IMR-90 (cell line): Measurements from ENCODE around the gene ERICH6. TPM values are rescaled to one million over a fixed set of nuclear protein-coding genes. Genes with fewer than 3 reads are reported as not detected.

Source experiments
- ATAC-seq: fragments of 200-7000 bp; cut with Tn5 transposase; 2 replicates; pipeline ENCODE4 v1.9.1; 2020; ENCODE audit warnings: low read depth, mild to moderate bottlenecking, moderate library complexity
- Bru-seq: library from RNA; stranded (reverse); fragments of 400-500 nt; gene quantifications from one replicate; lab custom pipeline; 2021; lab: Mats Ljungman, UMichigan
- BruChase-seq, 2 experiments: library from RNA; stranded (reverse); fragments of 400-500 nt; gene quantifications; one replicate each; lab custom pipeline; 2021; lab: Mats Ljungman, UMichigan
- BruUV-seq: library from RNA; stranded (reverse); fragments of 400-500 nt; replicated peaks from 2 replicates; lab custom pipeline; 2021; lab: Mats Ljungman, UMichigan
- CTCF ChIA-PET: fragments of 300-600 bp; formaldehyde crosslinking; extraction: SDS; loops from one replicate; lab custom pipeline; 2021; ENCODE audit warnings: antibody characterized with exemption; lab: Yijun Ruan, JAX
- POLR2A ChIA-PET: fragments of 300-600 bp; sonication (Branson Sonifier 250); formaldehyde crosslinking; loops from one replicate; lab custom pipeline; 2022; ENCODE audit warnings: antibody characterized with exemption; ENCODE audit not compliant: unreplicated experiment; lab: Charles Lee
- DNase-seq: peaks from one replicate; pipeline ENCODE4 v3.0.0; 2013
- H2AFZ ChIP-seq: replicated peaks from 2 replicates; pipeline ENCODE3; 2013; ENCODE audit warnings: low read length, mild to moderate bottlenecking; ENCODE audit not compliant: poor library complexity
- H2AK5ac ChIP-seq: 2 replicates; pipeline ENCODE4 v1.6.1; 2013; ENCODE audit warnings: low read depth, low read length, inconsistent platforms
- H2AK9ac ChIP-seq: replicated peaks from 2 replicates; pipeline ENCODE3; 2013; ENCODE audit warnings: mild to moderate bottlenecking, low read depth, low read length, moderate library complexity; ENCODE audit not compliant: poor library complexity
- H2BK120ac ChIP-seq: 2 replicates; pipeline ENCODE4 v1.6.1; 2013; ENCODE audit warnings: low read depth, low read length, inconsistent platforms
- H2BK15ac ChIP-seq: 3 replicates; pipeline ENCODE4 v1.6.1; 2013; ENCODE audit warnings: low read depth, low read length, inconsistent platforms
- H2BK20ac ChIP-seq: 2 replicates; pipeline ENCODE4 v1.6.1; 2013; ENCODE audit warnings: low read depth, mild to moderate bottlenecking, inconsistent platforms, low read length, moderate library complexity
- H2BK5ac ChIP-seq: 2 replicates; pipeline ENCODE4 v1.6.1; 2013; ENCODE audit warnings: mild to moderate bottlenecking, low read depth, low read length, inconsistent platforms; ENCODE audit not compliant: poor library complexity, severe bottlenecking
- H3K14ac ChIP-seq: replicated peaks from 2 replicates; pipeline ENCODE4 v1.6.1; 2013; ENCODE audit warnings: low read depth, low read length, inconsistent platforms
- H3K18ac ChIP-seq: 2 replicates; pipeline ENCODE4 v1.6.1; 2013; ENCODE audit warnings: low read depth, low read length, control low read depth
- H3K23ac ChIP-seq: 2 replicates; pipeline ENCODE4 v1.6.1; 2013; ENCODE audit warnings: low read depth, low read length, inconsistent platforms
- H3K27ac ChIP-seq: 2 replicates; pipeline ENCODE4 v1.5.1; 2013; ENCODE audit warnings: mild to moderate bottlenecking, control low read depth, low read length; ENCODE audit not compliant: insufficient read depth
- H3K27me3 ChIP-seq: 2 replicates; pipeline ENCODE4 v1.6.1; 2013; ENCODE audit warnings: low read length; ENCODE audit not compliant: control insufficient read depth, insufficient read depth
- H3K36me3 ChIP-seq: 2 replicates; pipeline ENCODE4 v1.6.1; 2013; ENCODE audit warnings: low read length, mixed read lengths; ENCODE audit not compliant: control insufficient read depth, insufficient read depth
- H3K4ac ChIP-seq: 2 replicates; pipeline ENCODE4 v1.6.1; 2013; ENCODE audit warnings: low read depth, low read length, inconsistent platforms
- H3K4me1 ChIP-seq: 2 replicates; pipeline ENCODE4 v1.6.1; 2013; ENCODE audit warnings: low read length, mixed read lengths; ENCODE audit not compliant: control insufficient read depth, insufficient read depth
- H3K4me2 ChIP-seq: 2 replicates; pipeline ENCODE4 v1.6.1; 2013; ENCODE audit warnings: low read depth, mild to moderate bottlenecking, control low read depth, low read length, moderate library complexity
- H3K4me3 ChIP-seq: 2 replicates; pipeline ENCODE4 v1.5.1; 2013; ENCODE audit warnings: low read depth, mild to moderate bottlenecking, control low read depth, low read length, moderate library complexity; ENCODE audit not compliant: insufficient read depth
- H3K56ac ChIP-seq: 2 replicates; pipeline ENCODE4 v1.6.1; 2013; ENCODE audit warnings: low read length, inconsistent platforms; ENCODE audit not compliant: insufficient read depth; ENCODE audit errors: extremely low read depth
- H3K79me1 ChIP-seq, 2 experiments: 2 replicates each; pipeline ENCODE4 v1.6.1; 2013; ENCODE audit warnings: low read length in 2 of 2, inconsistent platforms in 1 of 2, low read depth in 1 of 2
- H3K9ac ChIP-seq: 2 replicates; pipeline ENCODE4 v1.6.1; 2013; ENCODE audit warnings: low read depth, low read length, control low read depth
- H3K9me1 ChIP-seq: 2 replicates; pipeline ENCODE4 v1.6.1; 2013; ENCODE audit warnings: low read length, inconsistent platforms; ENCODE audit not compliant: insufficient read depth
- H3K9me3 ChIP-seq: 2 replicates; pipeline ENCODE4 v1.6.1; 2013; ENCODE audit warnings: low read length; ENCODE audit not compliant: control insufficient read depth, insufficient read depth
- H4K20me1 ChIP-seq: 2 replicates; pipeline ENCODE4 v1.6.1; 2013; ENCODE audit warnings: low read length, inconsistent platforms; ENCODE audit not compliant: insufficient read depth
- H4K5ac ChIP-seq: 2 replicates; pipeline ENCODE4 v1.6.1; 2013; ENCODE audit warnings: mild to moderate bottlenecking, low read depth, low read length, control low read depth
- H4K8ac ChIP-seq, 2 experiments: 2 replicates each; pipeline ENCODE4 v1.6.1; 2013; ENCODE audit warnings: low read depth in 2 of 2, low read length in 2 of 2, control low read depth in 1 of 2, inconsistent platforms in 1 of 2
- H4K91ac ChIP-seq: 2 replicates; pipeline ENCODE4 v1.6.1; 2013; ENCODE audit warnings: low read depth, low read length, inconsistent platforms; ENCODE audit not compliant: insufficient read depth
- BHLHE40 ChIP-seq: fragments of 150-350 bp; IDR thresholded peaks from 2 replicates; pipeline ENCODE4 v1.6.1; 2016; ENCODE audit warnings: mild to moderate bottlenecking, low read depth, low read length
- CEBPB ChIP-seq: IDR thresholded peaks from 2 replicates; pipeline ENCODE4 v1.6.1; 2012; ENCODE audit warnings: low read depth, low read length, improper control_type of control experiment
- NFE2L2 ChIP-seq: fragments of 150-350 bp; IDR thresholded peaks from 2 replicates; pipeline ENCODE4 v1.6.1; 2016; ENCODE audit warnings: low read depth, mild to moderate bottlenecking, low read length
- POLR2A ChIP-seq: IDR thresholded peaks from 2 replicates; pipeline ENCODE4 v1.6.1; 2012; ENCODE audit warnings: mild to moderate bottlenecking, low read depth, low read length
- RAD21 ChIP-seq: IDR thresholded peaks from 2 replicates; pipeline ENCODE4 v1.6.1; 2012; ENCODE audit warnings: low read length, improper control_type of control experiment
- RCOR1 ChIP-seq: IDR thresholded peaks from 2 replicates; pipeline ENCODE4 v1.6.1; 2012; ENCODE audit warnings: mild to moderate bottlenecking, low read length, improper control_type of control experiment; ENCODE audit not compliant: insufficient replicate concordance
- RFX5 ChIP-seq: IDR thresholded peaks from 2 replicates; pipeline ENCODE4 v1.8.0; 2012; ENCODE audit warnings: low read depth, mild to moderate bottlenecking, low read length, moderate library complexity
- WGBS, 2 experiments: methylation state at CpG; one replicate each; pipeline versions ENCODE4 v1.1.5 to v1.1.7; 2013; ENCODE audit warnings: missing lambda C conversion rate in 2 of 2; ENCODE audit not compliant: insufficient read length in 1 of 2; ENCODE audit errors: extremely low coverage in 2 of 2; 5-methylcytosine and 5-hydroxymethylcytosine counted together
- dilution Hi-C: fragments of 300-500 bp; cut with HindIII; formaldehyde crosslinking; loops from one replicate; pipeline ENCODE4 v1.14.3; 2018; ENCODE audit warnings: low sequenced_read_pairs; ENCODE audit not compliant: unreplicated experiment
- in situ Hi-C: fragments of 300-500 bp; cut with MboI; formaldehyde crosslinking; loops from 3 replicates; pipeline ENCODE4 v1.14.3; 2019; ENCODE audit warnings: low sequenced_read_pairs, inconsistent platforms, mixed read lengths
- intact Hi-C: fragments of 100-400 bp; cut with micrococcal nuclease; formaldehyde crosslinking; loops from 2 replicates; pipeline ENCODE4 v1.10.0; 2022
- long read RNA-seq: library from polyadenylated mRNA; unstranded; transcript quantifications from one replicate; pipeline ENCODE4 v2.0.0, GENCODE V29; 2021; ENCODE audit not compliant: unreplicated experiment
- polyA plus RNA-seq, 3 experiments: library from polyadenylated mRNA; depleted of rRNA; stranded (reverse); fragments of >200 nt; gene quantifications; 2 replicates each; pipeline ENCODE4 v1.2.3, GENCODE V29; 2012; ENCODE audit warnings: low replicate concordance in 1 of 3
- total RNA-seq: library from RNA; depleted of rRNA; stranded (reverse); fragments of >200 nt; gene quantifications from 2 replicates; pipeline ENCODE4 v1.2.3, GENCODE V29; 2012; rRNA removed
- TF ChIP-seq, protein P1 (sequence below): conservative IDR thresholded peaks from 2 replicates; pipeline ENCODE4 v1.5.1; 2012; ENCODE audit warnings: mild to moderate bottlenecking, low read depth, low read length, improper control_type of control experiment

The ERICH6 gene
- total RNA-seq, result under 0.01 TPM in 1 of 2 replicates, not detected in the other
- not detected in 2 replicates for polyA plus RNA-seq (2012; rRNA removed)
- not detected in 2 replicates for polyA plus RNA-seq (2012; cell fraction: cytosol; rRNA removed)
- 0.03 TPM in 1 of 2 replicates, not detected in the other for polyA plus RNA-seq (2012; cell fraction: nucleus; rRNA removed; ENCODE audit: low replicate concordance)
- percentile 26 among the genes with signal in this experiment for Bru-seq, nascent RNA
- BruChase-seq, experiment 1, labeled RNA remaining after a 6-hour chase, result percentile 26 among the genes with signal in this experiment
- percentile 29 among the genes with signal in this experiment for BruChase-seq, experiment 2, labeled RNA remaining after a 2-hour chase
- long read RNA-seq, result 0 reads

DNA sequence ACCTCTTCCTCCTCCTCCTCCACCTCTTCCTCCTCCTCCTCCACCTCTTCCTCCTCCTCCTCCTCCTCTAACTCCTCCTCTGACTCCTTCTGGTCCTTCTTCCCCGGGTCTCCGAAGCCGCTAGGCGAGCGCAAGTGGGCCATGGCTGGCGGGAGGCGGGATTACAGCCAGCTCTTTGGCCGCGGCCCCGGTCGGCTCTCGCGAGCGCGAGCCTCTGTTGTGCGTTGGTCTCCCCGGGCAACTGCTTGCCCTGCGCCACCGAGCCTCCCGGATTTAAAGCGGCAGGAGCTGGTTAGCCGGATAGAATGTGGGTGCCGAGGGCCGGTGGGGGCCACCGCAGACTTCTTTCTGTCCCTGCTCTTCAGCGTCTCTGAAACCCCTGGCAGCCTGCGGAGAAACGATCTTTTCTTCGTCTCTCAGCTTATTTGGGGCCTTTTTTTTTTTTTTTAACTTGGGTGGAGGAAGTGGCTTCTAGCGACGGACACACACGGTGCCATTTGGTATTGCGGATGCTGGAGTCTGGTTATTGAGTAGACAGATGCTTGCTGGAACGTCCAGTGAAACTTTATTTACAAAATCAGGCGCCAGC, at the start of gene ERICH6:
ERICH6 (minus strand) TSS at position 165 of the 589 bp plus-strand sequence; CDS start at position 143, 22 bp downstream.
- intact Hi-C loops (loop anchor here (5.0 kb wide), 1 partner anchor 102 kb away; the partner anchor contains the start of gene SELENOT), in situ Hi-C loops (no loop called here), dilution Hi-C loops (no loop called here)
- Histone ChIP-seq H3K4me3 (peak within 1 kb of the TSS; percentile 91), H2BK5ac (peak within 1 kb of the TSS; percentile 57), H4K5ac (peak within 1 kb of the TSS; percentile 92), H3K4me2 (peak within 1 kb of the TSS; percentile 87), H4K8ac (peak within 1 kb of the TSS; percentile 98 to 99), H4K20me1 (no peaks in the 10 kb centered on the region), H2BK120ac (peak within 1 kb of the TSS; percentile 80), H3K27ac (peak within 1 kb of the TSS; percentile 57), H3K36me3 (no peaks in the 10 kb centered on the region), H3K9me3 (no peaks in the 10 kb centered on the region), H3K4ac (peak within 1 kb of the TSS; percentile 96), H3K14ac (peak within 1 kb of the TSS; percentile 98), H3K4me1 (peaks cover 2% of the 10 kb centered on the region; the same call in 1 of the 2 replicates), H2AK9ac (peak within 1 kb of the TSS; percentile 91), H3K79me1 (peaks cover 0 to 6% of the 10 kb centered on the region in 2 experiments; a peak in 1 of 4 replicates), H2AK5ac (peak within 1 kb of the TSS; percentile 74; the same call in 1 of the 2 replicates), H3K56ac (peak within 1 kb of the TSS; percentile 66; the same call in 1 of the 2 replicates), H3K9ac (peak within 1 kb of the TSS; percentile 85), H3K23ac (peak within 1 kb of the TSS; percentile 93), H3K27me3 (no peaks in the 10 kb centered on the region), H4K91ac (peak within 1 kb of the TSS; percentile 92), H3K18ac (peak within 1 kb of the TSS; percentile 65), H3K9me1 (peaks cover 5% of the 10 kb centered on the region; the same call in 1 of the 2 replicates), H2AFZ (peak within 1 kb of the TSS; percentile 100), H2BK15ac (peak within 1 kb of the TSS; percentile 66; the same call in 2 of the 3 replicates), H2BK20ac (peak within 1 kb of the TSS; percentile 75; the same call in 1 of the 2 replicates)
- WGBS, 2 experiments, result 0% methylated on average over 13 of the region's 35 CpGs; no CpG with 5 or more reads in 1 of the 2 experiments
- TF ChIP-seq RCOR1 (no peak), RAD21 (no peak), BHLHE40 (no peak), CEBPB (no peak), RFX5 (no peak), POLR2A (peak; percentile 65), NFE2L2 (no peak)
- TF ChIP-seq, protein P1, sequence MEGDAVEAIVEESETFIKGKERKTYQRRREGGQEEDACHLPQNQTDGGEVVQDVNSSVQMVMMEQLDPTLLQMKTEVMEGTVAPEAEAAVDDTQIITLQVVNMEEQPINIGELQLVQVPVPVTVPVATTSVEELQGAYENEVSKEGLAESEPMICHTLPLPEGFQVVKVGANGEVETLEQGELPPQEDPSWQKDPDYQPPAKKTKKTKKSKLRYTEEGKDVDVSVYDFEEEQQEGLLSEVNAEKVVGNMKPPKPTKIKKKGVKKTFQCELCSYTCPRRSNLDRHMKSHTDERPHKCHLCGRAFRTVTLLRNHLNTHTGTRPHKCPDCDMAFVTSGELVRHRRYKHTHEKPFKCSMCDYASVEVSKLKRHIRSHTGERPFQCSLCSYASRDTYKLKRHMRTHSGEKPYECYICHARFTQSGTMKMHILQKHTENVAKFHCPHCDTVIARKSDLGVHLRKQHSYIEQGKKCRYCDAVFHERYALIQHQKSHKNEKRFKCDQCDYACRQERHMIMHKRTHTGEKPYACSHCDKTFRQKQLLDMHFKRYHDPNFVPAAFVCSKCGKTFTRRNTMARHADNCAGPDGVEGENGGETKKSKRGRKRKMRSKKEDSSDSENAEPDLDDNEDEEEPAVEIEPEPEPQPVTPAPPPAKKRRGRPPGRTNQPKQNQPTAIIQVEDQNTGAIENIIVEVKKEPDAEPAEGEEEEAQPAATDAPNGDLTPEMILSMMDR, result 0 out of 2 replicates have a peak, but pooled peaks have one; percentile 3
- ChIA-PET POLR2A (interaction anchor here (0.6 to 0.7 kb wide), 3 partner anchors 71 to 175 kb away, joined by 3 to 6 read pairs (median 4); no protein-coding TSS in a partner anchor), CTCF (interaction anchor here (0.6 to 1.8 kb wide), 3 partner anchors 17 to 127 kb away, joined by 3 to 5 read pairs (median 5); no protein-coding TSS in a partner anchor)
- ATAC-seq, result peak; percentile 99
- DNase-seq, result peak; percentile 85
- no TSS peak for BruUV-seq
